GM10847 (cell line): ENCODE measurements around the gene DHRS1.

ENCODE experiments used
- POLR2A ChIP-seq: IDR thresholded peaks from 2 replicates; pipeline ENCODE4 v1.6.1; 2011; ENCODE audit not compliant: insufficient read length; ENCODE audit errors: extremely low read depth

The DHRS1 gene

DNA sequence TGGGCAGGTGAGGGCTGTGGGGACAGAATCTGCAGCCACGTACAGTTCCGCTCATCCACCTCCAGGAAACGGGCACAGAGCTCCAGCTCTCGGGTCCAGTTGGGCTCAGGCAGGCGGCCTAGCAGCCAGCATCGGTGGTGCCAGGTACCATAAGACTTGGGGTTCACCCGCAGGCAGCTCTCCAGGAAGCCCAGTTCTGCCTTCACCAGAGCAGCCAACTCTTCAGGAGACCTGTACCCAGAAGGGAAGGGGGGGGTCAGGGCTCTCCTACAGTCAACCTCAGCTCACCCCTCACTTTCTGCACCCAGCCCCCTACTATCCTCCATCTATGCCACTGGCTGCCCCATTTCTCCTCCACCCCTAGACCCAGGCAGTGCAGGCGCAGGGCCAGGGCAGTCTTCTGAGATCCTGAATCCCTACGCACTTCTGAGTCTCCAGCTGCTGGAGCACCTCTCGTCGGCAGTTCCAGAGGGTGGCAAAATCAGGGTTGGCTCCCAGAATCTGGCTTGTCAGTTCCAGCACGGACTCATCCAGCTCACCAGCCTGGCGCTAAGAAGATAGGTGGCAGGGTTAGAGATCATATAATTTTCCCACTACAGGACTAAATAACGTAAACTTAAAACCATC lies 29.6 kb downstream of the DHRS1 start:
- TF ChIP-seq POLR2A: no peak

DNA sequence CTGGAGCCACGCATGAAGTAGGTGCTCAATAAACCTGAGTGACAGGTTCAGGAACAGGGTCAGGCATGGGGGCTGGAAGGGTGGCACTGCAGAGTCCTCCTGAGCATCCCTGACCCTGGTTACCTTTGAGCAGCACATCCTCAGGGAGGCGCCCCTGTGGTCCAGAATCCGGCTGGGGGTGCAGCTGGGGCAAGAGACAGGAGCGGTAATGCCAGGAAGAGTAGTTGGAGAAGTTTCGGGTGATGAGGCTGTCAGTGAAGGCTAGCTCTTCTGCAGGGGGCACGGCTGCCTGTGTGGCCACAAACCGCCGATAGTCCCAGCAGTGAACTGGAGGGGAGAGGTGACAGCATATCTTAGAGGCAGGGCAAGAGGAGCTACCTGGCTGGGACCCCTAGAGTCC lies 30.2 kb downstream of the DHRS1 start:
- no peak for TF ChIP-seq POLR2A

DNA sequence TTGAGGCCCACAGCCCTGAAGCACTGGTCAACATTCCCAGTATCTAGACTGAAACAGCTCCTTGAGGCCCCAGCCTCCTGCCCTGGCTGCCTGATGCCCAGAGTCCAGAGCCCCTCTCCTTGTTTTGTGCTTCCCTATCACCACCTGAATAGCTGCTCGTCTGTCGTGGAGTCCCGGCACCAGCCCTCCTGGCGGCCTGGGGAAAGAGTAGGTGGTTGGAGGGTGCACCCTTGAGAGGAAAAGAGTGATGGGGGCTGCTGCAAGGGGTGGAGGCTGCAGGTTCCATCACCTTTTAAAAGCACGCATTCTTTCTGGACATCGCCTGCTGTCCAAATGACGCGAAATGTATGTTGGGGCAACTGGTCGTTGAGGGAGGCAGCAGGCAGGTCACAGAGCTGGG lies 31.4 kb downstream of the DHRS1 start:
- no peak for TF ChIP-seq POLR2A

DNA sequence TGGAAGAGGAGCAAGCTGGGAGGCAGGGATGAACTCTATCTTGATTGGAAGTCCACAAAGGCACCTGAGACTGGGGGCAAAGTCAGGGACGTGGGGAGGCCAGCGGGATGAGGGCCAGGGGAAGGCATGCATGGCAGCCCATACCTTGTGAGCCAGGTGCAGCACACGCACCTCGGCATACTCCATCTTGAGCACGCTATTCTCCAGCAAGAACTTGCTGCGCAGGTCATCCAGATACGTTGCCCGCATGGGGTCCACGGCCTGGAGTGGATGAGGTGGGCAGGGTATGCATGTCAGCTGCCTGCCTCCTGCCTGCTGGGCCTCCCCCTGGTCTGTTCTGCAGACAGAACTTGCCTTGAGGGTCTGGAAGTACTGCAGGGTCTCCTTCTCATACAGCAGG lies 32.1 kb downstream of the DHRS1 start:
- TF ChIP-seq POLR2A: no peak

DNA sequence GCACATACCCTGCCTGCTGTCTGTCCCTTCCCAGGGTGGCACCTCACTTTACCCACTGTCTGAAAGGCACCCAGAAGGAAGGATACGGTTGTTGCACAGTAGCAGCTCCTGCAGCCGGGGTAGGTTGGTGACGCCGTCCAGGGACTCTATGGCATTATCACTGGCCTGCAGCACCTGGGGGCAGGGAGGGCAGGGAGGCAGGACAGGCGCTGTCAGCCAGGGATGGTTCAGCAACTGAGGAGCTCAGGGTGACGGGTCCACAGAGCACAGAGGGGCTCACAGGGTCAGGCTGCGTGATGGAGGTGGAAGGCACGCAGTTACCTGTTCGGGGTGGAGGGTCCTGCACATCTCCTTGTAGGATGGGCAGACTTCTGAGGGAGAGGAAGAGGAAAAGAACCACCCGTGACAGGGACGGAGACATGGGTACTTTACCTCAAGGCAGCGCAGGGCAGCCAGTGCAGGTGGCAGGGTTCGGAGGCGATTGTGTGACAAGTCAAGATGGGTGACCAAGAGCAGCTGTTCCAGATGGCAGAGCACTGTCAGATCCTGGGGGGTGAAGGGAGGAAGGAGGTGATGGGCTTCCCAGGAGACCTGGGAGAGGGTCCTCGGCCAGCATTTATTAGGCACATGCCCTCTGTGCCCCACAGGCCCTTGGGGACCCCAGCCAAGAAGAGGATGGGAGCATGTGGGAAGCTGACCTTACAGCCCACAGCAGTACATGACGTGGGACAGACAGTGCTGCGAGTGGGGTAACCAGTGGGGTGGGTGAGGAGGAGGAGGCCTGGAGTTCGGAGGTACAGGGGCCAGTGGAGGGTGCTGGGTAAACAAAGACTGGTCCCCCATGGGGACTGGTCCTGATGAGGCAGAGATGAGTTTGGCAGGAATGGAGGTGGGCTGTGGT lies 33.0 kb downstream of the DHRS1 start:
- no peak for TF ChIP-seq POLR2A

DNA sequence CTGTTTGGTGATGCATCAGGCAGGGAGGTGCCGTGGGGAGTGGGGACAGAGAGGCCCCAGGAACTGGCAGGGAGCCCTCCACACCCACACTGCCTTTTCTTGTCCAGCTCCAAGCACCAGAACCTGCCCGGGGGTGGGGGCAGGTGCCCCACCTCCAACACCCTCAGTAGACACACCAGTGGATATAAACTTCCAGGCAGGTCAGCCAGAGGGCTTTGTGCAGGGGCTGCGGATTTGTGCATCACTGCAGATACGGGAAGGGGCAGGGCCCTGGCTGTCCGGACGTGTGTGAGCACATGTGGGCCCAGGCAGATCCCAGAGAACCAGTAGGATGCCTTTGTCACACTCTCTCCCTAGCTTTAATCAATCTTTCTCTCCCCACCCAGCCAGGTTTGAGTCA lies 35.3 kb downstream of the DHRS1 start:
- no peak for TF ChIP-seq POLR2A

DNA sequence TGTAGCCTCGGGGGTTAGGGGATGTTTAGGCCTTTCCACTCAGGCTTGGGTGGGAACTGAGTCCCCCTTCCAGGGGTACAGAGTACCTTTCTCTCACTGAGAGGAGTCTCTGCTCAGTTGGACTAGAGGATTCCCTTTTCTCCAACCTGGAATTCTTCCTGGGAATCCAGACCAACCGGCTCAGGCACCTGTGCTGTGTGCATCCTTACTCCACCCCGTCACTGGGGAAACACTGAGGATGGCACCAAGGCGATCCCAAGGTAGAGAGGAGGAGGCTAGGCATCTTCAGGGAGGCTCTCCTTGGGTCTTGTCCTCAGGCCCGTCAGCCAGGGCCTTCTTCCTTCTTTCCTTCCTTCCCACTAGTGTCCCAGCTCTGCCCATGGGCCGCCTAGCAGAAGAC lies 35.7 kb downstream of the DHRS1 start:
- no peak for TF ChIP-seq POLR2A

DNA sequence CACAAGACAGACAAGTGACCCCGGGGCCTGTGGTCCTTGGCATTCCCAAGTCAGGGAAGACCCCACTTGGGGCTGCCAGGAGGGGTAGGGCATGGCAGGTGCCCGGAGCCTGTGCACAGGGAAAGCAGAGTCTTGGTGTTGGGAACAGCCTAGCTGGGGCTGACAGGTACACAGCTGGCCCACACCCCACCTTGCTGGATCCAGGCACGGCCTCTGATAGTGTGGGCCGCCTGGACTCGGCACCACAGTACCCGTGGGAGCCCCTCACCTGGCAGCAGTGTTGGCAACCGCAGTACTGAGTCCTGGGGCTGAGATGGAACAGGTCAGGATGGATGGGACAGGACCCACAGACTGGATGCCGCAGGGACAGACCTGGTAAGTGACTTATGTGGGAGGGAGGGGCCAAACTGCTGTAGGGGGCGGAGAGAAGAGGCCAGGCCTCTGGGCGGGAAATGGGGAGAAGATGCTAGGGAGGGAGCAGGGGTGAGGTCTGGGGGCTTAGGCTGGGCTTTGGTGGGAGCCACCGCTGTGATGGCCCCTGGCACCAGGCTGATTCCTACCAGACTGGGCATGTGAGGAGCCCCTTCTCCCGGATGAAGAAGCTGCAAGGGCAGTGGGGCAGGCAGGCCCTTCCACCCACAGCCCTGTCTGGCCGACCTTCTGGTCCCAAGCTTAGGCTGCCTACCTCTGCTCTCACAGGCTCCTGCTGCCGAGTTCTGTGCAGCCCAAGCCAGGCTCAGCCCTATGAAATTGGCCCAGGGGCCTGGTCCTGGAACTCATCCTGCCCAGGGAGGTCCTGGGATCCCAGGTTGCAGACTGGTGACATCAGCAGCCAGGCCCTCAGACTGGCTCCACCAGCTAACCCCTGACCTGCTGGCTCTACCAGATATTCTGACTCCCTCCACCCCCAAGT lies 36.5 kb downstream of the DHRS1 start, which contains the start of gene TGM1:
TGM1 (minus strand) TSS at position 357 of the 913 bp plus-strand sequence. CDS start 825 bp downstream, outside the sequence.
- TF ChIP-seq POLR2A: no peak

DNA sequence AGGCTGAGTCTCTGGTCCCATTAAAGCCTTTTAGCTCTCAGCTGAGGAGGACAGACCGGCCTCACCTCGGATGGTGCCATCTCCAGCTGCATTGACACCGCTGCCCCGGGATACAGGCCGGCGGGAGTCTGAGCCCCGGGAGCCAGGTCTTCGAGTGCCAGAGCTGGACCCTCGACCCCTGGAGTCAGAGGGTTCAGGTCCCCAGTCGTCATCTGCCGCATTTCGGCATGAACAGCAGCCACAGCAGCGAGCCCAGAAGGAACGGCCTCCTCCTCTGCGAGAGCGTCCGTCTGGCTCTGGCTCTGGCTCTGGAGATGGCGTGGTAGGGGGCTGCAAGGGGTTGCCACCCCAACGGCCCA lies 37.6 kb downstream of the DHRS1 start:
- TF ChIP-seq POLR2A: no peak

DNA sequence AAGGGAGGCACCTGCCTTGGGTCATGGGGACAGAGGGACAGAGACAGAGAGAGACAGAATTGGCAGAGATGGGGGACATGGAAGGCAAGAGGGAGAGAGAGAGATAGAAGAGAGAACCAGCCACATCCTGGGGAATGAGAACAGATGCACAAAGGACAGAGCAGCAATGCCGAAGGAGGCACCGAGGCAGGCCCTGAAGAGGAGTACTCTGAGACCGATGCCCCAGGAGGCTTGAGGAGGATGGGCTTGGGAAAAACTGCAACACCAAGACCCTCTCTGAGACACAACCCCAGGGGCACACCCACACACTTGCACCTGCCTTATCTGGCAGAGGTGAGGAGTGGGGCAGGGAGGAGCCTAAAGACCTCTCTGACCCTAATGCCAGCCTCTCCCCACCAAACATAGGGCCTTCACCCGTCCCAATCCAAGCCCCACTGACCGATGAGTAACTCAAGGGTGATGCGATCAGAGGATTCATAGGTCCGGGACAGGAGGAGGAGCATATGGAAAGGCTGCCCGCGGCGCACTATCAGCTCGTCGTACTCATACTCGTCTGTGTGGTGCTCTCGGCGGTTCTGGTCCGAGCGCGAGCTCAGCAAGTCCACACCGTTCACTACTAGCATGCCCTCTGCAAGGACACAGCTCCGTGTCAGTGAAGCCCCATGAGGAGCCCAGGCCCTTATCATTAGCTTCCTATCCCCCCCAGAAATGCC lies 38.2 kb downstream of the DHRS1 start:
- TF ChIP-seq POLR2A: no peak

DNA sequence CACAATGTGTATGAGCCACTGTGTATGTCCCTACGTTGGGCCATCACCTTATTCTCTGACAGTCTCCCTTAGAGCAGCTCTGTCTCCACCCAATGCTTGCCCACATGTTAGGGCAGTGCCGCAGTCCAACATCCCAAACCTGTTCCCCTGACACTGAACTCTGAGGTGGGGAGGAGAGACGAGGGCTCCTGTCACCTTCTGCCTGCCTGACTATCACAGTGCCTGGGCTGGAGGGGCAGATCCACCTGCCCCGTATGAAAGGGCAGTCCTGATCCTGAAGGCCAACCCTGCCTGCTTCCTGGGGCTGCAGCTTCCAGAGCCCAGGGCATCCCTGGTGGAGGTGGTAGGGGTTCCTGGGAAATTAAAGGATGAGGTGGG lies 38.8 kb downstream of the DHRS1 start:
- no peak for TF ChIP-seq POLR2A

DNA sequence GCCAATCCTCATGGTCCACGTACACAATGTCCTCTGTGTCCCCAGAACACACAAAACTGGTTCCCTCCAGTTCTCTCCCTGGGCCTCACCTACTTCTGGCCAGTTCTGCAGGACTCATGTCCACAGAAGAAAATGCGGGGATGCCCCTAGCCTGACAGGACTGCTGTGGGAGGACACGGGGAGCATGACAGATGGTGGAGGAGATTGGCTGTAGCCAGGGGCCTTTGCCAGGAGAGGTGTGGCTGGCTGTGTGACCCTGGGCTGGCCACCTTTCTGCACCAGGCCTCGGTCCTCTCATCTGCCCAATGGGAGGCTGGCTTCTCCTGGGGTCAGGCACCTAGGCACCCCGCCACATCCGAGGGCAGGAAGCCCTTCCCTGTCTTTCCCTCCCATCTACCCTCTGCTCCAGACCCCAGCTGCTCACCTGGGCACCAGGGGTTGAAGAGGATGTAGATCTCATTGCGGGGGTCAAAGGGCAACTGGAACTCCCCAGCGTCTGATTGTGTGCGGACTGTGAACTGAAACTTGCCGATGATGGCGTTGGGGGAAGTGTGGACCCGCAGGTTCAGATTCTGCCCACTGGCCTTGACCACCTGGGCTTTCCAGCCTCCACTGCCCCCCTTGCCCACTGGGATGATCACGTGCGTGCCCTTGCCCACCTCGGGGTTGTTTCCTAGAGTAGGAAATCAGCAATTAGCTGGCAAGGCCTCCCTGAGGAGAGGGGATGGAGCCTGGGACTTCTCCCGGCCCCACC lies 39.4 kb downstream of the DHRS1 start:
- no peak for TF ChIP-seq POLR2A

DNA sequence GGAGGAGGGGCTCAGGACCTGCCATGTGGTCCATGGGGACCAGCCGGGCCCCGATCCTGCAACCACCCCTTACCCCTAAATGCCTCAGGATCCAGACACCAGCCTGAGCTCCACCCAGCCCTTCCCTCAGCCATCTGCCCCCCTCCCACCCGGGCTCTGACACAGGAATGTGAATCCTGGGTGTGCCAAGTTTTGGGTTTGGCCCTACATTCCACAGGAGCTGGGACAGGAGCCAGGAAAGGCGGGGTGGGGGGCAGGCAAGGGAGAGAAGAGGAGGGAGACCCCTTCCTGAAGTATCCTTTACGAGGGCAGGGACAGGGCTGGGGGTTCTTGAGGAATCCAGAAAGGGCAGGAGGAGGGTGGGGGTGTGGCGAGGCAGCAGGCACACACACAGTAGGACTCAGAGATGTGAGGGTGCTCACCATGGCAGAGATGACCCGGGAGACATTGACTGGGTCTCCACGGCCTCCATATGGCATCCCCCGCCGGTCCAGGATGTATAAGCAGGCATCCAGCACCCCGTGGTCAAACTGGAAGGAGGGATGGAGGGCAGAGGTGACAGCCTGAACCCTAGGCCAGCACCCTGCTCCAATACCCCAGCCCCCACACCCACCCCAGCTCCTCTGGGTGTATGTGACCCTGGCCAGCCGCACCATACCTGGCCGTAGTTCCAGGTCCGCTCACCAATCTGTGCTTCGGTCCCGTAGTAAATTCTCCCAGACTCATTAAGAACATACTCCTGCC lies 40.1 kb downstream of the DHRS1 start:
- no peak for TF ChIP-seq POLR2A
